HEK293T (cell line): Measurements from ENCODE around the gene KLK5.

Source experiments
- CTBP1 ChIP-seq: fragments of 450-650 bp; IDR thresholded peaks from 2 replicates; pipeline ENCODE4 v1.6.1; 2016; ENCODE audit warnings: borderline replicate concordance
- FOXM1 ChIP-seq: fragments of 450-650 bp; IDR thresholded peaks from 2 replicates; pipeline ENCODE4 v1.6.1; 2017; ENCODE audit warnings: mild to moderate bottlenecking, borderline replicate concordance
- HDGF ChIP-seq: fragments of 450-650 bp; IDR thresholded peaks from 2 replicates; pipeline ENCODE4 v1.6.1; 2017; ENCODE audit warnings: antibody characterized with exemption, borderline replicate concordance

- TF ChIP-seq CTBP1 (no peak), HDGF (no peak), FOXM1 (no peak)
Measured at GRCh38 chr19:51002089-51002532, 49.3 kb upstream of the KLK5 start.
